ENCODE results near the gene RAB33B.
A peak's percentile ranks its signal among the peaks of the same experiment; 100 is the strongest.

Gene RAB33B

DNA sequence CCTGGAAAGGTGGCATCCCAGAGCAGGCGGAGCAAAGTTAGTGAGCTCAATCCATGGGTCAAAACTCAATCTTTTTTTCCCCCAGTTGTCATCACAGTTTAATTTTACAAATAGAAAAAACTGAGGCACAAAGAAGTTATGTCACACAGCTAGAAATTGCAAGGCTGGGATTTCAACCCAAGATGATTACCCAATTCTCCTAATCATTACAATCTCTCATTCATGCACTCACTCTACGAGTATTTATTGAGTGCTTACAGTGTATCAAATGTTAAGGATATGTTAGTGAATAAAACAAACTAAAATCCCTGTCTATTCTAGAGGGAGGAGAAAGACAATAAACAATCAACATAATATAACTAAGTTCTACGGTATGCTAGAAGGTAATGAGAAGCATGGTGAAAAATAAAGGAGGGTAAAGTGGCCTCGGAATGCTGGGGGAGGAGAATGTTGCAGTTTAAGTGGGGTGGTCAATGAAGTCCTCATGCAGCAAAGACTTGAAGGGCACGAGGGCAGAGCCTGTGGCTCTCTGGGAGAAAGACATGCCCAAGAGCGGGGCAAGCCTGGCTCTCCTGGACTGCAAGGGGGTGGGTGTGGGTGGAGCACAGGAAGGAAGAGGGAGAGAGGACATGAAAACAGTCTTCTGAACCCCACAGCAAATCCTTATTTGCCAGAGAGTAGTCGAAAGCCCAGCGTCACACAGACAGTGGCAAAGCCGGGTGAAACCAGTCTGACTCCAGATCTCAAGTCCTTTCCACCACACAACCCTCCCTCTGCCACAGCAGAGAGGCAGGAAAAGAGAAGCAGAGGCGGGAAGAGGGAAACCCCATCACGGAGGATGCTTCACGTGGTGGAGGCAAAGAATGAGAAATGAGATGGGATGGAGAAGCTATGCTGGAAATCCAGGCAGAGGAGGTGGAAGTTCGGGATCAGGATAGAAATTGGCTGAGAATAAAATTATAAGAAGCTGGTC is 48.3 kb downstream of the RAB33B start:
- Histone ChIP-seq H3K18ac (ENCODE audit: low read length) (no peak overlapping the region), H4K8ac (ENCODE audit: low read depth, low read length) (no peak overlapping the region), H3K4me1 (ENCODE audit: control insufficient read depth, low read depth, low read length) (no peaks in the 10 kb centered on the region), H3K27ac (ENCODE audit: low read depth, low read length) (no peak overlapping the region), H3K4me3 (ENCODE audit: low read length) (no peak overlapping the region), H3K4ac (ENCODE audit: low read depth, low read length) (no peak overlapping the region), H3K79me1 (ENCODE audit: low read length) (no peaks in the 10 kb centered on the region), H3K27me3 (ENCODE audit: insufficient read depth, low read length, poor library complexity) (no peaks in the 10 kb centered on the region), H4K5ac (ENCODE audit: low read length) (no peak overlapping the region), H3K79me2 (ENCODE audit: control insufficient read depth, insufficient read depth, low read length) (no peaks in the 10 kb centered on the region), H2BK5ac (ENCODE audit: low read length) (no peak overlapping the region), H2BK120ac (ENCODE audit: low read depth, low read length) (no peak overlapping the region), H3K56ac (ENCODE audit: low read length) (no peak overlapping the region), H3K9ac (ENCODE audit: low read length) (no peak overlapping the region), H3K36me3 (ENCODE audit: control insufficient read depth, insufficient read depth, low read length) (no peaks in the 10 kb centered on the region), H2AK5ac (ENCODE audit: low read length) (no peak overlapping the region), H3K23ac (ENCODE audit: low read length) (no peak overlapping the region), H3K4me2 (ENCODE audit: low read length) (no peak overlapping the region), H2BK15ac (replicated peaks; ENCODE audit: low read depth) (no peak overlapping the region)
- no CpG with 5 or more reads among the region's 13 CpGs for WGBS (ENCODE audit: extremely low coverage, insufficient coverage, low lambda C conversion rate)
- no peak for DNase-seq

- no peak overlapping the region for H2AK5ac ChIP-seq (ENCODE audit: low read length)
- H3K23ac ChIP-seq (ENCODE audit: low read length) = no peak overlapping the region
- no peaks in the 10 kb centered on the region for H3K79me1 ChIP-seq (ENCODE audit: low read length)
- H3K4me2 ChIP-seq (ENCODE audit: low read length) = no peak overlapping the region
- DNase-seq = no peak
- no peak overlapping the region for H3K9ac ChIP-seq (ENCODE audit: low read length)
- H3K4me3 ChIP-seq (ENCODE audit: low read length) = no peak overlapping the region
- H3K36me3 ChIP-seq (ENCODE audit: control insufficient read depth, insufficient read depth, low read length) = no peaks in the 10 kb centered on the region
- H3K18ac ChIP-seq (ENCODE audit: low read length) = no peak overlapping the region
- H3K27ac ChIP-seq (ENCODE audit: low read depth, low read length) = no peak overlapping the region
- H2BK5ac ChIP-seq (ENCODE audit: low read length) = no peak overlapping the region
- H3K79me2 ChIP-seq (ENCODE audit: control insufficient read depth, insufficient read depth, low read length) = no peaks in the 10 kb centered on the region
- H3K56ac ChIP-seq (ENCODE audit: low read length) = no peak overlapping the region
- H2BK15ac ChIP-seq (replicated peaks; ENCODE audit: low read depth) = no peak overlapping the region
- no peak overlapping the region for H4K5ac ChIP-seq (ENCODE audit: low read length)
- H3K4ac ChIP-seq (ENCODE audit: low read depth, low read length) = no peak overlapping the region
- H3K27me3 ChIP-seq (ENCODE audit: insufficient read depth, low read length, poor library complexity) = no peaks in the 10 kb centered on the region
- no peaks in the 10 kb centered on the region for H3K4me1 ChIP-seq (ENCODE audit: control insufficient read depth, low read depth, low read length)
- no peak overlapping the region for H2BK120ac ChIP-seq (ENCODE audit: low read depth, low read length)
- H4K8ac ChIP-seq (ENCODE audit: low read depth, low read length) = no peak overlapping the region
Observed at GRCh38 chr4:139503622-139504166, 49.8 kb downstream of the RAB33B start.

DNA sequence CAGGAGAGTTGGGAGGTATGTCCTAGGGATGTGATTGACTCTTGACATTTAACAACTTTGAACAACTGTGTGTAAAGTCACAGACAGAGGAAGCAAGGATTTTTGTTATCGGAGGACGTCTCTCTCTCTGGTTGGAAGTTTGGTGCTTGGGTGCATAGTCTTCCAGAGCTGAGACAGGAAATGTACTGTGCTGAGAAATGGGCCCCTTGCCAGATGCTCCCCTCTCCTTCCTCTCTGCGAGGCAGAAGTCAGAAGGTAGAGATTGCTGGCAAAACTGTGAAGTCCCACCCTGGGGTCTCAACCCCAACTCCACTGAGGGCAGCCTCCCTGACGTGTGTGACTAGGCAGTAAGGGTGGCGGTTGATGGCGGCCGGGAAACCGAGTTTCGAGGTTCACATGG is 52.9 kb downstream of the RAB33B start:
- Histone ChIP-seq H3K4me3 (ENCODE audit: low read length) (no peak overlapping the region), H3K4ac (ENCODE audit: low read depth, low read length) (no peak overlapping the region), H3K18ac (ENCODE audit: low read length) (no peak overlapping the region), H3K4me1 (ENCODE audit: control insufficient read depth, low read depth, low read length) (no peaks in the 10 kb centered on the region), H3K36me3 (ENCODE audit: control insufficient read depth, insufficient read depth, low read length) (peaks cover 2% of the 10 kb centered on the region), H3K79me1 (ENCODE audit: low read length) (no peaks in the 10 kb centered on the region), H3K79me2 (ENCODE audit: control insufficient read depth, insufficient read depth, low read length) (no peaks in the 10 kb centered on the region), H2AK5ac (ENCODE audit: low read length) (no peak overlapping the region), H3K23ac (ENCODE audit: low read length) (no peak overlapping the region), H4K8ac (ENCODE audit: low read depth, low read length) (no peak overlapping the region), H3K27ac (ENCODE audit: low read depth, low read length) (no peak overlapping the region), H3K4me2 (ENCODE audit: low read length) (no peak overlapping the region), H4K5ac (ENCODE audit: low read length) (no peak overlapping the region), H2BK15ac (replicated peaks; ENCODE audit: low read depth) (no peak overlapping the region), H2BK120ac (ENCODE audit: low read depth, low read length) (no peak overlapping the region), H3K56ac (ENCODE audit: low read length) (no peak overlapping the region), H3K9ac (ENCODE audit: low read length) (no peak overlapping the region), H2BK5ac (ENCODE audit: low read length) (no peak overlapping the region), H3K27me3 (ENCODE audit: insufficient read depth, low read length, poor library complexity) (no peaks in the 10 kb centered on the region)
- no CpG with 5 or more reads among the region's 9 CpGs for WGBS (ENCODE audit: extremely low coverage, insufficient coverage, low lambda C conversion rate)
- no peak for DNase-seq

GRCh38 chr4:139508581-139509237 is 54.8 kb downstream of the RAB33B start:
- Histone ChIP-seq H4K5ac (ENCODE audit: low read length) (no peak overlapping the region), H3K9ac (ENCODE audit: low read length) (no peak overlapping the region), H2AK5ac (ENCODE audit: low read length) (no peak overlapping the region), H2BK120ac (ENCODE audit: low read depth, low read length) (no peak overlapping the region), H3K36me3 (ENCODE audit: control insufficient read depth, insufficient read depth, low read length) (peaks cover 2% of the 10 kb centered on the region), H2BK5ac (ENCODE audit: low read length) (no peak overlapping the region), H3K56ac (ENCODE audit: low read length) (no peak overlapping the region), H3K4ac (ENCODE audit: low read depth, low read length) (no peak overlapping the region), H3K4me1 (ENCODE audit: control insufficient read depth, low read depth, low read length) (no peaks in the 10 kb centered on the region), H3K18ac (ENCODE audit: low read length) (no peak overlapping the region), H3K27ac (ENCODE audit: low read depth, low read length) (no peak overlapping the region), H3K27me3 (ENCODE audit: insufficient read depth, low read length, poor library complexity) (no peaks in the 10 kb centered on the region), H3K23ac (ENCODE audit: low read length) (no peak overlapping the region), H3K4me2 (ENCODE audit: low read length) (no peak overlapping the region), H3K4me3 (ENCODE audit: low read length) (no peak overlapping the region), H4K8ac (ENCODE audit: low read depth, low read length) (no peak overlapping the region), H3K79me2 (ENCODE audit: control insufficient read depth, insufficient read depth, low read length) (no peaks in the 10 kb centered on the region), H2BK15ac (replicated peaks; ENCODE audit: low read depth) (no peak overlapping the region), H3K79me1 (ENCODE audit: low read length) (no peaks in the 10 kb centered on the region)
- DNase-seq = no peak
- WGBS (ENCODE audit: extremely low coverage, insufficient coverage, low lambda C conversion rate) = no CpG with 5 or more reads among the region's 11 CpGs

GRCh38 chr4:139509727-139510410 is 55.9 kb downstream of the RAB33B start:
- Histone ChIP-seq H3K56ac (ENCODE audit: low read length) (no peak overlapping the region), H3K4me1 (ENCODE audit: control insufficient read depth, low read depth, low read length) (no peaks in the 10 kb centered on the region), H2BK15ac (replicated peaks; ENCODE audit: low read depth) (no peak overlapping the region), H3K4me2 (ENCODE audit: low read length) (no peak overlapping the region), H3K9ac (ENCODE audit: low read length) (no peak overlapping the region), H2AK5ac (ENCODE audit: low read length) (no peak overlapping the region), H3K18ac (ENCODE audit: low read length) (no peak overlapping the region), H2BK120ac (ENCODE audit: low read depth, low read length) (no peak overlapping the region), H4K8ac (ENCODE audit: low read depth, low read length) (no peak overlapping the region), H3K36me3 (ENCODE audit: control insufficient read depth, insufficient read depth, low read length) (peaks cover 3% of the 10 kb centered on the region), H2BK5ac (ENCODE audit: low read length) (no peak overlapping the region), H3K4me3 (ENCODE audit: low read length) (no peak overlapping the region), H3K23ac (ENCODE audit: low read length) (no peak overlapping the region), H3K79me1 (ENCODE audit: low read length) (no peaks in the 10 kb centered on the region), H3K27me3 (ENCODE audit: insufficient read depth, low read length, poor library complexity) (no peaks in the 10 kb centered on the region), H4K5ac (ENCODE audit: low read length) (no peak overlapping the region), H3K27ac (ENCODE audit: low read depth, low read length) (no peak overlapping the region), H3K79me2 (ENCODE audit: control insufficient read depth, insufficient read depth, low read length) (no peaks in the 10 kb centered on the region), H3K4ac (ENCODE audit: low read depth, low read length) (no peak overlapping the region)
- peak; percentile 68 for DNase-seq
- no CpG with 5 or more reads among the region's 6 CpGs for WGBS (ENCODE audit: extremely low coverage, insufficient coverage, low lambda C conversion rate)

Measured in mesendoderm (in vitro differentiated cells).